ENCODE results near the gene PLP1.

Gene PLP1

DNA sequence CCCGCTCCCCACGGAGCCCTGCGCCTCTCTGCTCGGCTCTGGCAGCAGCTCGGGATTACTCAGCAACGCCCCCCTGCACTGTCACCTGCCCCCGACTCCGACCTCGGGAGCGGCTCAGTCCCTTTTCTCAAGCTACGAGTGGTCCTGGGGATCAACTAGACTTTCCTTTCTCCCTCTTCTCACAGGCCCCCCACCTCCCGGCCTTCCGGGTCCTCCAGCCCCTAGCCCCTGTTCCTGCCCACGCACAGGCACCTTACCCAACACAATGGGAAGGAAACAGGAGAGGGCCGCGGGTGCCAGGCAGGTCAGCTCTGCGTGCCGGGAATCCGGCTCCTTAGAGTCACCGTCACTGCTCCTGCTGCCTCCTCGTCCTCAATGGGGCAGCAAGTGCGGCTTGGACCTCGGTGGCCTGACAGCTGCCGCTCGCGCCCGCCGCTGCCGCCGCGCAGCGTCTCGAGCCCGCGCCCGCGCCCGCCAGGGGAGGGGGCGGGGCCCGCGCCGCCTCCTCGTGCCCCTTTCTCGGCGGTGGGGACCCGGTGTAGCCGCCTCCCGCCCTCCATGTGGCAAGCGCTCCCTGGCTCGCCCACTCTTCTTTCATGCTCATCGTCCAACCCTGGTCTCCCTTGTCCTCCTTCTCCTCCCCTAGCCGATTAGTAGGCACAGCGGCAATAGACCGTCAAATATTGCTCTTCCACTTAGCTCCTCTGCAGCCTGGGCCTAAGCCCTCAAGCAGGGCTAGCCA lies 55.3 kb downstream of the PLP1 start, which contains the start of gene RAB9B:
TSS of gene RAB9B (minus strand) at position 455 of the 742 bp plus-strand sequence. CDS start 6,473 bp downstream, outside the sequence.
- no peak for FAIRE-seq

DNA sequence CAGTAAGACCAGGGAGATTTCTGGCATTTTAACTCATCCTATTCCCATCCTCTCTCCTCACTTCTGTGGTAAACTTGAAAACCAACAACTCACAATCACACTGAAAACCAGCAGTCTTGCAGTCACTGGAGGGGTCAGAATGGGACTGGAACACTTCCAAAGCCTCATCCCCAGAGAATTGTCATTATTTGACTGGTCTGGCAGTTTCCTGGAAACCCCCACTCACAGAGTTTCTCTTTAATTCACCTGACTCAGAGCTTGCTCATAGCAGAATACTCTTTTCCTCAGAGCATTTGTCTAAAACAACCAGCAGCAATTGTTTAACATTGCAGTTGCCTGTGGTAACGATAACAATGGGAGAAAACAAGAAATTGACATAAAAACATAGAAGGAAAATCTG lies 62.8 kb downstream of the PLP1 start:
- FAIRE-seq = no peak

All from endometrium (tissue), 2 donors.